Stomach (tissue), 9 donors: ENCODE measurements around the gene CHCHD6. TPM values are rescaled to one million over a fixed set of nuclear protein-coding genes. Genes with fewer than 3 reads are reported as not detected.

ENCODE experiments used
- DNase-seq, 2 donors: peaks; one replicate each; pipeline versions ENCODE4 v3.0.0 to v3.0.0-alpha.2; 2013 to 2019
- H3K27ac ChIP-seq, 5 donors: fragments of 200-600 bp in 4 of 5; sonication (generic) in 4 of 5; one replicate each; pipeline ENCODE4 v1.5.1; 2013 to 2019; ENCODE audit warnings: mild to moderate bottlenecking in 1 of 5, moderate library complexity in 1 of 5
- H3K27me3 ChIP-seq, 3 donors: fragments of 200-600 bp; sonication (generic); one replicate each; pipeline ENCODE4 v1.5.1; 2017 to 2019; ENCODE audit warnings: mixed run types in 1 of 3
- H3K36me3 ChIP-seq, 4 donors: fragments of 200-600 bp; sonication (generic); 1 replicate in 3 of 4; 2 replicates in 1 of 4; pipeline ENCODE4 v1.5.1; 2016 to 2019
- H3K4me1 ChIP-seq, 4 donors: fragments of 200-600 bp; sonication (generic); one replicate each; pipeline ENCODE4 v1.5.1; 2016 to 2019
- H3K4me3 ChIP-seq, 4 donors: fragments of 200-600 bp; sonication (generic) in 3 of 4; one replicate each; pipeline ENCODE4 v1.5.1; 2016 to 2019; ENCODE audit warnings: mild to moderate bottlenecking in 1 of 4
- H3K9me3 ChIP-seq, 4 donors: fragments of 200-600 bp; sonication (generic); one replicate each; pipeline ENCODE4 v1.5.1; 2016 to 2019
- CTCF ChIP-seq, 7 experiments: fragments of 450-650 bp in 4 of 7; fragments of 200-600 bp in 3 of 7; sonication (generic) in 3 of 7; IDR thresholded peaks; one replicate each; pipeline ENCODE4 v1.5.1; 2016 to 2019; ENCODE audit warnings: antibody characterized with exemption in 7 of 7, control low read depth in 2 of 7, mild to moderate bottlenecking in 1 of 7
- EP300 ChIP-seq: sonication (generic); formaldehyde crosslinking; IDR thresholded peaks from one replicate; pipeline ENCODE4 v1.6.1; 2017; ENCODE audit warnings: antibody characterized with exemption
- POLR2A ChIP-seq, 4 donors: fragments of 450-650 bp; IDR thresholded peaks; one replicate each; pipeline ENCODE4 v1.6.1; 2016; ENCODE audit warnings: antibody characterized with exemption in 4 of 4, control low read depth in 2 of 4, mild to moderate bottlenecking in 1 of 4, moderate library complexity in 1 of 4
- POLR2AphosphoS5 ChIP-seq, 3 donors: sonication (generic); formaldehyde crosslinking; IDR thresholded peaks; one replicate each; pipeline ENCODE4 v1.6.1; 2016; ENCODE audit warnings: antibody characterized with exemption in 3 of 3
- WGBS, 5 donors: extraction: QIAGEN DNeasy Blood & Tissue Kit in 3 of 5; methylation state at CpG; one replicate each; pipeline versions ENCODE4 v1.1.5 to v1.1.7; 2013 to 2018; 5-methylcytosine and 5-hydroxymethylcytosine counted together
- intact Hi-C: fragments of 100-400 bp; cut with DNase I; formaldehyde crosslinking; loops from one replicate; pipeline ENCODE4 v1.15.1; 2023; ENCODE audit warnings: low total_unique reads
- polyA plus RNA-seq, 3 donors: library from polyadenylated mRNA; stranded (reverse); fragments of 200-250 nt; gene quantifications; one replicate each; pipeline ENCODE4 v1.2.3, GENCODE V29; 2013
- total RNA-seq, 5 donors: library from RNA; depleted of rRNA; stranded (reverse); fragments of >200 nt; gene quantifications; one replicate each; pipeline versions ENCODE4 v1.1.0 to v1.2.3, GENCODE V29; 2014 to 2016
- donor health status: healthy with polysubstance abuse.
- donor health status: Bipolar disorder and iron deficiency.
- donor health status: healthy.

The CHCHD6 gene
- total and polyA plus RNA-seq, 8 donors, result 4.0 to 40.8 (median 11.9) TPM; not detected in 1

GRCh38 chr3:126932188-126932931 is 228.3 kb downstream of the CHCHD6 start:
- Histone ChIP-seq H3K4me1 (peaks cover 0 to 16% (median 10%) of the 10 kb centered on the region in 4 donors), H3K9me3 (no peaks in the 10 kb centered on the region), H3K36me3 (no peaks in the 10 kb centered on the region), H3K27me3 (no peaks in the 10 kb centered on the region), H3K27ac (no peak overlapping the region), H3K4me3 (no peak overlapping the region)
- WGBS, 5 donors, result 77 to 87% (median 78%) methylated on average over 5 to 13 of the region's 13 CpGs
- peak in 1 of 2 donors; percentile 49 for DNase-seq
- intact Hi-C loops, result no loop called here
- TF ChIP-seq POLR2A (IDR thresholded peaks at IDR 0.05) (no peak), POLR2AphosphoS5 (IDR thresholded peaks at IDR 0.05) (no peak), EP300 (no peak), CTCF (IDR thresholded peaks at IDR 0.05) (no peak)

DNA sequence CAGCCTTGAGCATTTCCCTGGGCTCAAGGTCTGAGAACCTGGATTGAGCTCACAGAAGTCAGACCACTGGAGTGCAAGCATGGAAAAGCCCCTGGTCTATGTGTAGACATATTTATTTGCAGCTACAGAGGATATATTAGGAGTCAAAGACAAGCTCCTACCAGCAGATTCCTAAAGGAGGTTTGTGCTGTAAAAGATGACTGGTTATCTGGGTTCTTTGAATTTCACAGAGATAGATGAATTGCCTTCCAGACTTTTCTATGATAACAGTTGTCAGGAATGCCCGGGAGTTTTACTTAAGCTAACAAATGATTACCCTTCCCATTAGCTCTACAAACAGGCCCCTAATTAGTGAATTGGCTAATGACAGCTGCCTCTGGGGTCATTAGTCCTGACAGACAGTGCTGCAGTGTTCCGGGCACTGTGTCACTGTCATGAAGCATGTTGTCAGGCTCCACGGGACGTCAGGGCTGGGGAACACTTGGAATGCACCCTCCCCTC is 230.0 kb downstream of the CHCHD6 start:
- TF ChIP-seq CTCF (IDR thresholded peaks at IDR 0.05) (no peak), POLR2A (IDR thresholded peaks at IDR 0.05) (no peak), EP300 (no peak), POLR2AphosphoS5 (IDR thresholded peaks at IDR 0.05) (no peak)

GRCh38 chr3:126934991-126935390 is 231.0 kb downstream of the CHCHD6 start:
- Histone ChIP-seq H3K9me3 (no peaks in the 10 kb centered on the region), H3K27ac (no peak overlapping the region), H3K27me3 (no peaks in the 10 kb centered on the region), H3K4me1 (peaks cover 0 to 12% (median 9%) of the 10 kb centered on the region in 4 donors), H3K36me3 (no peaks in the 10 kb centered on the region), H3K4me3 (no peak overlapping the region)
- intact Hi-C loops, result no loop called here
- TF ChIP-seq CTCF (IDR thresholded peaks at IDR 0.05) (no peak), EP300 (no peak), POLR2A (IDR thresholded peaks at IDR 0.05) (no peak), POLR2AphosphoS5 (IDR thresholded peaks at IDR 0.05) (no peak)
- no peak for DNase-seq
- 92 to 96% (median 93%) methylated on average over 8 of the region's 8 CpGs for WGBS, 5 donors

More for the DNA sequence above, 230.0 kb downstream of the CHCHD6 start:
- intact Hi-C loops, result no loop called here
- no peaks in the 10 kb centered on the region for H3K36me3 ChIP-seq
- no peak overlapping the region for H3K4me3 ChIP-seq
- peaks cover 0 to 12% (median 9%) of the 10 kb centered on the region in 4 donors for H3K4me1 ChIP-seq
- no peak for DNase-seq
- H3K9me3 ChIP-seq, result no peaks in the 10 kb centered on the region
- WGBS, 5 donors, result 58 to 89% (median 64%) methylated on average over 4 of the region's 4 CpGs
- H3K27me3 ChIP-seq, result no peaks in the 10 kb centered on the region
- H3K27ac ChIP-seq, result no peak overlapping the region

- Histone ChIP-seq H3K27me3 (no peaks in the 10 kb centered on the region), H3K4me1 (peaks cover 0 to 12% (median 9%) of the 10 kb centered on the region in 4 donors), H3K27ac (no peak overlapping the region), H3K36me3 (no peaks in the 10 kb centered on the region), H3K4me3 (no peak overlapping the region), H3K9me3 (no peaks in the 10 kb centered on the region)
- WGBS, 5 donors, result 83 to 95% (median 92%) methylated on average over 4 of the region's 4 CpGs
- no peak for DNase-seq
- TF ChIP-seq POLR2AphosphoS5 (IDR thresholded peaks at IDR 0.05), result no peak
- no peak for TF ChIP-seq POLR2A (IDR thresholded peaks at IDR 0.05)
- TF ChIP-seq EP300, result no peak
- TF ChIP-seq CTCF (IDR thresholded peaks at IDR 0.05), result no peak
- intact Hi-C loops, result no loop called here
Observed at GRCh38 chr3:126935756-126936509, 231.9 kb downstream of the CHCHD6 start.
